HepG2 (cell line): ENCODE results near the gene TPD52L2. TPM values are rescaled to one million over a fixed set of nuclear protein-coding genes. Genes with fewer than 3 reads are reported as not detected.
A peak's percentile ranks its signal among the peaks of the same experiment; 100 is the strongest.

Source experiments
- ATAC-seq: fragments of 200-7000 bp; cut with Tn5 transposase; 3 replicates; pipeline ENCODE4 v1.9.1; 2020; ENCODE audit warnings: mild to moderate bottlenecking, moderate library complexity
- BruUV-seq: library from RNA; stranded (reverse); fragments of 400-500 nt; replicated peaks from 2 replicates; lab custom pipeline; 2021; lab: Mats Ljungman, UMichigan
- CTCF ChIA-PET: fragments of 300-600 bp; formaldehyde crosslinking; extraction: SDS; loops from one replicate; lab custom pipeline; 2021; ENCODE audit warnings: low total read pairs, inconsistent platforms, low intra/inter-chr PET ratio; lab: Yijun Ruan, JAX
- POLR2A ChIA-PET: fragments of 350-600 bp; sonication (Branson Sonifier 250); formaldehyde crosslinking; loops from one replicate; lab custom pipeline; 2020; ENCODE audit warnings: antibody characterized with exemption, inconsistent platforms; lab: Yijun Ruan, JAX
- DNase-seq: peaks from one replicate; pipeline ENCODE4 v3.0.0-alpha.2; 2015; ENCODE audit warnings: low spot score
- FAIRE-seq: peaks from 3 replicates; lab custom pipeline; 2011; peaks lifted over from hg19 to GRCh38; lab: Jason Lieb, UNC
- H2AFZ ChIP-seq: one replicate; pipeline ENCODE4 v1.6.1; 2011; ENCODE audit warnings: low read length, inconsistent platforms
- H3K27ac ChIP-seq: fragments of 300-600 bp; 3 replicates; pipeline ENCODE4 v1.8.0; 2011; ENCODE audit warnings: mixed run types, mild to moderate bottlenecking, mixed read lengths, low read length, inconsistent platforms; ENCODE audit not compliant: insufficient read depth; ENCODE audit errors: extremely low read length
- H3K27me3 ChIP-seq, 2 experiments: fragments of 200-600 bp in 1 of 2; 2 replicates in 1 of 2; 3 replicates in 1 of 2; pipeline versions ENCODE4 v1.6.0 to v1.8.0; 2011; ENCODE audit warnings: low read length in 2 of 2, mild to moderate bottlenecking in 2 of 2, moderate library complexity in 2 of 2, inconsistent platforms in 1 of 2; ENCODE audit not compliant: insufficient read depth in 2 of 2, control insufficient read depth in 1 of 2
- H3K36me3 ChIP-seq, 2 experiments: fragments of 200-600 bp in 1 of 2; replicated peaks in 1 of 2; 2 replicates in 1 of 2; 3 replicates in 1 of 2; pipeline versions ENCODE4 v1.5.1 to v1.8.0; 2011; ENCODE audit warnings: low read length in 2 of 2, inconsistent platforms in 1 of 2; ENCODE audit not compliant: insufficient read depth in 2 of 2, control insufficient read depth in 1 of 2
- H3K4me1 ChIP-seq: 2 replicates; pipeline ENCODE4 v1.5.1; 2012; ENCODE audit warnings: low read length, inconsistent platforms; ENCODE audit not compliant: insufficient read depth
- H3K4me2 ChIP-seq: 2 replicates; pipeline ENCODE4 v1.6.0; 2011; ENCODE audit warnings: low read depth, low read length, inconsistent platforms
- H3K4me3 ChIP-seq, 3 experiments: fragments of 200-600 bp in 1 of 3; sonication (generic), shearing (Covaris generic) in 1 of 3; replicated peaks in 1 of 3; 2 replicates each; pipeline ENCODE4 v1.5.1; 2011 to 2016; ENCODE audit warnings: low read length in 3 of 3, inconsistent platforms in 2 of 3, low read depth in 2 of 3, mild to moderate bottlenecking in 2 of 3, control low read depth in 1 of 3, mixed read lengths in 1 of 3; ENCODE audit not compliant: insufficient read depth in 1 of 3
- H3K79me2 ChIP-seq: one replicate; pipeline ENCODE4 v1.6.1; 2011; ENCODE audit warnings: low read length, inconsistent platforms; ENCODE audit not compliant: insufficient read depth
- H3K9ac ChIP-seq: 2 replicates; pipeline ENCODE4 v1.6.0; 2011; ENCODE audit warnings: mild to moderate bottlenecking, low read depth, low read length, inconsistent platforms; ENCODE audit not compliant: insufficient read depth
- H3K9me3 ChIP-seq: 2 replicates; pipeline ENCODE4 v1.5.1; 2012; ENCODE audit warnings: mild to moderate bottlenecking, low read length
- H4K20me1 ChIP-seq: 2 replicates; pipeline ENCODE4 v1.6.0; 2011; ENCODE audit warnings: inconsistent platforms, mild to moderate bottlenecking, low read length, moderate library complexity; ENCODE audit not compliant: insufficient read depth
- AGO2 ChIP-seq: fragments of 200-400 bp; formaldehyde crosslinking; optimal IDR thresholded peaks from 2 replicates; pipeline ENCODE3; 2017; ENCODE audit warnings: mild to moderate bottlenecking, low read depth, low read length, moderate library complexity
- CCDC6 ChIP-seq: sonication (generic); formaldehyde crosslinking; IDR thresholded peaks from 2 replicates; pipeline ENCODE4 v1.8.1; 2022; ENCODE audit warnings: mild to moderate bottlenecking, missing genetic modification reagents, moderate library complexity
- CHCHD3 ChIP-seq: sonication (generic); formaldehyde crosslinking; IDR thresholded peaks from 2 replicates; pipeline ENCODE4 v1.8.0; 2022; ENCODE audit warnings: mild to moderate bottlenecking, missing genetic modification reagents, moderate library complexity
- FLYWCH1 ChIP-seq: sonication (generic); formaldehyde crosslinking; IDR thresholded peaks from 2 replicates; pipeline ENCODE4 v1.8.1; 2023; ENCODE audit warnings: mild to moderate bottlenecking, missing genetic modification reagents
- HINFP ChIP-seq: sonication (generic); formaldehyde crosslinking; IDR thresholded peaks from 2 replicates; pipeline ENCODE4 v1.4.0; 2020; ENCODE audit warnings: low read depth, mild to moderate bottlenecking, missing genetic modification reagents
- KDM6A ChIP-seq: IDR thresholded peaks from 2 replicates; pipeline ENCODE4 v1.6.1; 2016; ENCODE audit warnings: low read depth
- MTF2 ChIP-seq: sonication (generic); formaldehyde crosslinking; IDR thresholded peaks from 2 replicates; pipeline ENCODE4 v1.5.0; 2020; ENCODE audit warnings: missing genetic modification reagents, borderline replicate concordance
- MXD4 ChIP-seq: IDR thresholded peaks from 2 replicates; pipeline ENCODE4 v1.6.1; 2016; ENCODE audit warnings: mild to moderate bottlenecking, missing biosample characterization, missing genetic modification reagents
- NFATC3 ChIP-seq: sonication (generic); formaldehyde crosslinking; IDR thresholded peaks from 2 replicates; pipeline ENCODE4 v1.5.1; 2020; ENCODE audit warnings: mild to moderate bottlenecking, missing genetic modification reagents
- NPAS2 ChIP-seq: sonication (generic); formaldehyde crosslinking; IDR thresholded peaks from 2 replicates; pipeline ENCODE4 v1.8.0; 2022; ENCODE audit warnings: mild to moderate bottlenecking, missing genetic modification reagents, borderline replicate concordance
- PITX1 ChIP-seq: sonication (generic); formaldehyde crosslinking; IDR thresholded peaks from 2 replicates; pipeline ENCODE4 v1.5.1; 2020; ENCODE audit warnings: mild to moderate bottlenecking, missing genetic modification reagents
- RCOR2 ChIP-seq: IDR thresholded peaks from 2 replicates; pipeline ENCODE4 v1.6.1; 2016; ENCODE audit warnings: missing biosample characterization, missing genetic modification reagents
- RNF2 ChIP-seq: fragments of 450-650 bp; conservative IDR thresholded peaks from 2 replicates; pipeline ENCODE4 v1.6.1; 2016; ENCODE audit warnings: low read depth
- SNRNP70 ChIP-seq: fragments of 200-400 bp; formaldehyde crosslinking; IDR thresholded peaks from 2 replicates; pipeline ENCODE4 v1.6.1; 2017; ENCODE audit warnings: mild to moderate bottlenecking, low read depth, low read length, moderate library complexity
- SYNCRIP ChIP-seq: fragments of 200-400 bp; formaldehyde crosslinking; IDR thresholded peaks from 2 replicates; pipeline ENCODE4 v1.6.1; 2018; ENCODE audit warnings: mild to moderate bottlenecking, low read depth, low read length; ENCODE audit not compliant: insufficient read depth
- ZBTB33 ChIP-seq: sonication (generic); formaldehyde crosslinking; IDR thresholded peaks from 2 replicates; pipeline ENCODE4 v1.4.0; 2020; ENCODE audit warnings: missing genetic modification reagents
- ZHX1 ChIP-seq: sonication (generic); formaldehyde crosslinking; IDR thresholded peaks from 2 replicates; pipeline ENCODE4 v1.8.1; 2022; ENCODE audit warnings: low read depth, mild to moderate bottlenecking, missing genetic modification reagents
- ZNF331 ChIP-seq: sonication (generic); formaldehyde crosslinking; IDR thresholded peaks from 2 replicates; pipeline ENCODE4 v1.4.0; 2020; ENCODE audit warnings: missing genetic modification reagents
- ZNF546 ChIP-seq: sonication (generic); formaldehyde crosslinking; conservative IDR thresholded peaks from 2 replicates; pipeline ENCODE4 v1.8.1; 2023; ENCODE audit warnings: mild to moderate bottlenecking, missing genetic modification reagents
- WGBS: methylation state at CpG from one replicate; pipeline ENCODE4 v1.1.6; 2017; ENCODE audit warnings: low lambda C conversion rate; 5-methylcytosine and 5-hydroxymethylcytosine counted together
- in situ Hi-C: cut with HindIII; loops from 2 replicates; pipeline ENCODE4 v1.10.0; 2017; ENCODE audit warnings: low pct_unique_long_range_greater_than_20kb; ENCODE audit not compliant: extremely low pct_ligation_motif_present
- intact Hi-C: fragments of 100-400 bp; cut with micrococcal nuclease; formaldehyde crosslinking; loops from one replicate; pipeline ENCODE4 v1.10.0; 2022; ENCODE audit not compliant: unreplicated experiment
- polyA plus RNA-seq, 8 experiments: library from polyadenylated mRNA; depleted of rRNA in 3 of 8; stranded (reverse) in 7 of 8; unstranded in 1 of 8; fragments of >200 nt; fragmentation: Illumina TruSeq in 4 of 8; extraction: Trizol in 4 of 8; gene quantifications; 2 replicates each; pipeline versions ENCODE4 v1.2.1 to v1.2.3, GENCODE V29; 2011 to 2016; ENCODE audit warnings: low read depth in 4 of 8, missing spikeins in 1 of 8, mixed read lengths in 1 of 8; ENCODE audit not compliant: insufficient read depth in 1 of 8
- total RNA-seq, 5 experiments: library from RNA; depleted of rRNA; stranded (reverse); fragments of >200 nt; fragmentation: Illumina TruSeq; extraction: Trizol; gene quantifications; 2 replicates each; pipeline ENCODE4 v1.2.3, GENCODE V29; 2016; ENCODE audit warnings: low read depth in 1 of 5

TPD52L2 gene
- total and polyA plus RNA-seq, 2 of the 13 experiments (the other 11 are each of a cell fraction or from before 2014, with no cell fraction given) = 156 to 184 TPM

- H3K4me3 ChIP-seq = no peak overlapping the region
- no peak overlapping the region for H2AFZ ChIP-seq
- WGBS = 97% methylated on average over 56 of the region's 58 CpGs
- ChIA-PET POLR2A (interaction anchor here (1.8 kb wide), 1 partner anchor 16 kb away, joined by 11 read pairs; the partner anchor contains the start of gene UCKL1), CTCF (no interaction called here)
- no peaks in the 10 kb centered on the region for H3K27me3 ChIP-seq
- H3K27ac ChIP-seq = no peak overlapping the region
- no peak overlapping the region for H3K9ac ChIP-seq
- intact Hi-C loops (no loop called here), in situ Hi-C loops (no loop called here)
- FAIRE-seq (no peak), DNase-seq (no peak), ATAC-seq (peak; percentile 3; the same call in 2 of the 3 replicates)
- no TSS peak for BruUV-seq
- H3K36me3 ChIP-seq = peaks cover 50 to 76% of the 10 kb centered on the region in 2 experiments
- no peak overlapping the region for H3K4me2 ChIP-seq
- H3K4me1 ChIP-seq = no peaks in the 10 kb centered on the region
- H4K20me1 ChIP-seq = peaks cover 24% of the 10 kb centered on the region; the same call in 1 of the 2 replicates
- H3K9me3 ChIP-seq = no peaks in the 10 kb centered on the region
- H3K79me2 ChIP-seq = peaks cover 2% of the 10 kb centered on the region
- TF ChIP-seq SYNCRIP = no peak
- TF ChIP-seq MXD4 (CRISPR knock-in tag) = no peak
- TF ChIP-seq ZNF546 (CRISPR knock-in tag) = no peak
- TF ChIP-seq NFATC3 (CRISPR knock-in tag) = no peak
- no peak for TF ChIP-seq RCOR2 (CRISPR knock-in tag)
- TF ChIP-seq HINFP = no peak
- peak; percentile 95 for TF ChIP-seq AGO2
- TF ChIP-seq CCDC6 (CRISPR knock-in tag) = no peak
- no peak for TF ChIP-seq FLYWCH1 (CRISPR knock-in tag)
- no peak for TF ChIP-seq NPAS2 (CRISPR knock-in tag)
- TF ChIP-seq SNRNP70 = no peak
- peak; percentile 29; the same call in 1 of the 2 replicates for TF ChIP-seq ZHX1 (CRISPR knock-in tag)
- TF ChIP-seq ZBTB33 = peak; percentile 45; the same call in 1 of the 2 replicates
- no peak for TF ChIP-seq CHCHD3 (CRISPR knock-in tag)
- TF ChIP-seq PITX1 (CRISPR knock-in tag) = no peak
- no peak for TF ChIP-seq KDM6A (CRISPR knock-in tag)
- TF ChIP-seq RNF2 = no peak
- TF ChIP-seq MTF2 = no peak
- no peak for TF ChIP-seq ZNF331 (CRISPR knock-in tag)
These were observed 75.6 kb downstream of the TPD52L2 start for GRCh38 chr20:63940472-63941266.
